ENCODE data around the gene DCAF11.
A peak's percentile ranks its signal among the peaks of the same experiment; 100 is the strongest.

Gene DCAF11

DNA sequence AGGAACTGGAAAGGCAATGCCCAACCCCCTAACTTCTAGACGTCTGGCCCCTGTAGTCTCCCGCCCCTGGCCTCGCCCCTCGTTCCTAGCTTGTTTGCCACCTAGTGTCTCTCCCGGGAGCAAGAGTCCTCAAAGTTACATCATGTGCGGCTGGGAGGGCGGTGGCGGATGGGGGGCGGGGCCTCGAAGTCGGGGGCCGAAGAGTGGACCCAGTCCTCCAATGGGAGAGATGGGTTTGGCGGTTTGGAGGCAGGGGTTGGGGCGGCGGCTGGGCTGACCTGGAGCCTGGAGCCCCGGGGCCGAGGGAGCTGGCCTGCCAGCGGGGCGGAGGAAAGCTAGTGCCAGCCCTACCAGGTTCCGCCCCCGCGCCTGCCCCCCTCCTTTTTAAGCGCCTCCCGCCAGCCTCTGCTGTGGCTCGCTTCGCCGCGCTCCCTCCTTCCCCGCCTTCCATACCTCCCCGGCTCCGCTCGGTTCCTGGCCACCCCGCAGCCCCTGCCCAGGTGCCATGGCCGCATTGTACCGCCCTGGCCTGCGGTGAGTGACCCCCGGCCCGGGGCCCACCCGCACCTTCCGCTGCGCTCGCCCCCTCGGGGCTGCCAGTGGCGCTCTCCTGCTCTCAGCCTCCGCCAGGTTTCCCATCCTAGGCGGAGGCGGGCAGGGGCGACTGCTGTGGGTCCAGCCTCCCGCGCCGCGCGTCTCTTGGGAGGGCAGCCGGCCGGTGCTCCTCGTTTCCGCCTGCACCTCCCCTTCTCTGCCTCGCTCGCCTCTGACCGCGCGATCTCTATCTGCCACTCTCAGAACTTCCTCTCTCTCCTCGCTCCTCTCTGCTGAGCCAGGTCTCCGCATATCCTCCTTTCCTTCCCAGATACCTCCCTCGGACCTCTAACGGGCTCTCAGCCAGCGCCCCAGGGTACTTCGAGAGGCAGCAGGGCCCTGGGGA is 20.4 kb upstream of the DCAF11 start, which contains the start of gene PCK2:
PCK2 (plus strand) TSS at position 411 of the 940 bp plus-strand sequence; CDS start at position 506, 95 bp downstream.
- TF ChIP-seq, protein P1, sequence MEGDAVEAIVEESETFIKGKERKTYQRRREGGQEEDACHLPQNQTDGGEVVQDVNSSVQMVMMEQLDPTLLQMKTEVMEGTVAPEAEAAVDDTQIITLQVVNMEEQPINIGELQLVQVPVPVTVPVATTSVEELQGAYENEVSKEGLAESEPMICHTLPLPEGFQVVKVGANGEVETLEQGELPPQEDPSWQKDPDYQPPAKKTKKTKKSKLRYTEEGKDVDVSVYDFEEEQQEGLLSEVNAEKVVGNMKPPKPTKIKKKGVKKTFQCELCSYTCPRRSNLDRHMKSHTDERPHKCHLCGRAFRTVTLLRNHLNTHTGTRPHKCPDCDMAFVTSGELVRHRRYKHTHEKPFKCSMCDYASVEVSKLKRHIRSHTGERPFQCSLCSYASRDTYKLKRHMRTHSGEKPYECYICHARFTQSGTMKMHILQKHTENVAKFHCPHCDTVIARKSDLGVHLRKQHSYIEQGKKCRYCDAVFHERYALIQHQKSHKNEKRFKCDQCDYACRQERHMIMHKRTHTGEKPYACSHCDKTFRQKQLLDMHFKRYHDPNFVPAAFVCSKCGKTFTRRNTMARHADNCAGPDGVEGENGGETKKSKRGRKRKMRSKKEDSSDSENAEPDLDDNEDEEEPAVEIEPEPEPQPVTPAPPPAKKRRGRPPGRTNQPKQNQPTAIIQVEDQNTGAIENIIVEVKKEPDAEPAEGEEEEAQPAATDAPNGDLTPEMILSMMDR (IDR thresholded peaks at IDR 0.05; ENCODE audit: control extremely low read depth, extremely low read depth, low read depth, missing control alignments), result no peak
- POLR2A ChIA-PET, result interaction anchor here (0.9 to 2.7 kb wide), 5 partner anchors 20 to 67 kb away, joined by 3 to 29 read pairs (median 5); partner anchors contain the start of genes DCAF11, IRF9, NRL and PSME1
- DNase-seq (ENCODE audit: extremely low spot score), result peak; percentile 91
- CTCF ChIA-PET, result interaction anchor here (0.8 to 13.9 kb wide), 13 partner anchors 11 to 337 kb away, joined by 3 to 246 read pairs (median 5); partner anchors contain the start of genes CARMIL3, CPNE6, DCAF11 and EMC9

DNA sequence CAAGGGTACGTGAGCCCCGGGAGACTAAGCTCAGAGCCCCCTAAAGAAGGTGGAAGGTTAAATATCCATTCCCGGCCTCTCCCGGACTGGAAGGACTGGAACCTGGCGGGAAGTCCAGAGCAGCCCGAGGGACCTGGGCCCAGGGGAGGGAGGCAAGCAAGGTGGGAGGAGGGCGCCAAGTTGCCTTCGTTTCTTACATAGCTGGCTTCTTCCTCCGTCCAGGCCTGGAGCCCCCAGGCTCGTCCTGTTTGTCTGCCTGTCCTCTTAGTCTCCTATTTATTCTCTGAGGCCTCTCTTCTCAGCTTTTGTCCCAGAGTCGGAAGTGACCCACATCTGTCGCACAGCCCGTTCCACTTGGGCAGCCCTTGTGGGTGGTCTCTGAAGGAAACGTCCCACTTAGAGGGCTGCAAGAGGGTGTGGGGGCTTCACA is 19.7 kb upstream of the DCAF11 start:
- ChIA-PET POLR2A (interaction anchor here (0.8 to 2.7 kb wide), 7 partner anchors 9 to 66 kb away, joined by 3 to 29 read pairs (median 5); partner anchors contain the start of genes DCAF11, EMC9, IRF9 and NRL), CTCF (interaction anchor here (0.8 to 13.9 kb wide), 11 partner anchors 10 to 337 kb away, joined by 3 to 246 read pairs (median 3); partner anchors contain the start of genes CARMIL3, DCAF11, EMC9 and MDP1)
- no peak for DNase-seq (ENCODE audit: extremely low spot score)
- TF ChIP-seq, protein P1 (IDR thresholded peaks at IDR 0.05; ENCODE audit: control extremely low read depth, extremely low read depth, low read depth, missing control alignments), result no peak

DNA sequence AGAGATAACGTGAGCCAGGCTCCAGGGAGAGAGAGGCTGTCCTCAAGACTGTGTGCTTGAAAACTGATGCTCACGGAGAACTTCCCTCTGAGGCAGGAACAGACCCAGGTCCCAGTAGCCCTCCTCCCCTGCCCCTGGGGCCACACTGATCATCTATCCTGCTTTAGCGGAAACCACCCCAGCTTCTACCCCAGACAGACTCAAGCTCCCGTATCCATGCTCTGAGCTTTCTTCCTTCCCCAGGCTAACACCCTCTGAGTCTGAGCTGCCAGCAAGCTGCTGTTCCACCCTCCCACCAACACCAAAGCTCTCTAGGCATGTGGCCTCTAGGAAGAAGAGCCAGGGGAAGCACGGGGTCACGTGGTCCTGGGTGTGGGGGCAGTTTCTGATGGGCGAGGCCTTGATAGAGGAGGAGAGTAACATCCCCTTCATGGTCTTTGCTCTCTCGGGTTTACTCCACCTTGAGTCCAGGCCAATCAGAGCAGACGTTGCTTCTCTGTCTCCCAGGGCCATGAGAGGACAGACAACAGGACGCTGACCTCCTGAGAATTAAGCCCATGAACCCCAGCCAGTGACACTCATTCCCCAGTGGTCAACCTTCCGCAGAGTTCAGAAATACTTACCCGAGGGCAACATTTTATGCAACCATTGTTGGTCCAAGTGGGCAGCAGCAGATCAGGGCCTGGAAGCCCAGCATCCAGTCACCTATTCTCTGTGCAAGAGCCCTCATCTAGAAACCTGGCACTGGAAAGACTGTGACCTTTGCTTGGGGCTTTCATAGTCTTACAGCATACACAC is 19.1 kb upstream of the DCAF11 start:
- ChIA-PET CTCF (interaction anchor here (0.8 to 13.9 kb wide), 11 partner anchors 10 to 336 kb away, joined by 3 to 246 read pairs (median 3); partner anchors contain the start of genes CARMIL3, DCAF11, EMC9 and MDP1), POLR2A (interaction anchor here (0.7 to 2.7 kb wide), 8 partner anchors 8 to 542 kb away, joined by 3 to 29 read pairs (median 5); partner anchors contain the start of genes DCAF11, EMC9, IRF9 and NRL)
- TF ChIP-seq, protein P1 (IDR thresholded peaks at IDR 0.05; ENCODE audit: control extremely low read depth, extremely low read depth, low read depth, missing control alignments), result no peak
- peak; percentile 94 for DNase-seq (ENCODE audit: extremely low spot score)

DNA sequence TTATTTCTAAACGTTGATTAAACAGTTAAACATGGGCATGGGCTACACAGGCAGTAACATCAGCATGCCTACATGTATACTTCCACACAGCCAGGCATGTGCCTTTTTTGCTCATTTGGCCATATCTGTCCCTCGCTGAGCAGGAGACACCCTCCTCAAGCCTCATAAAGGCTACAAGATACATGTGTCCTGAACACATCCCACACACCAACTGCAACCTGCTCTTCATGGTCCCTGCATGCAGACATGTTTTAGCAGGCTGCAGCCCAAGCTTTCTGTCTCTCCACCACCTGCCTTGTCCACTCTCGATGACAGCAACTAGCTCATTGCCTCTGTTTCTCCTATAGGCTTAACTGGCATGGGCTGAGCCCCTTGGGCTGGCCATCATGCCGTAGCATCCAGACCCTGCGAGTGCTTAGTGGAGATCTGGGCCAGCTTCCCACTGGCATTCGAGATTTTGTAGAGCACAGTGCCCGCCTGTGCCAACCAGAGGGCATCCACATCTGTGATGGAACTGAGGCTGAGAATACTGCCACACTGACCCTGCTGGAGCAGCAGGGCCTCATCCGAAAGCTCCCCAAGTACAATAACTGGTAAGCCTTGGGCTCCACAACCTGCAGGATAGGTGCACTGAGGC is 17.9 kb upstream of the DCAF11 start:
- CTCF ChIA-PET, result interaction anchor here (1.3 to 13.9 kb wide), 3 partner anchors 9 to 64 kb away, joined by 3 to 246 read pairs (median 3); no protein-coding TSS in a partner anchor
- POLR2A ChIA-PET, result interaction anchor here (0.9 kb wide), 1 partner anchor 18 kb away, joined by 3 read pairs; the partner anchor contains the start of gene DCAF11

DNA sequence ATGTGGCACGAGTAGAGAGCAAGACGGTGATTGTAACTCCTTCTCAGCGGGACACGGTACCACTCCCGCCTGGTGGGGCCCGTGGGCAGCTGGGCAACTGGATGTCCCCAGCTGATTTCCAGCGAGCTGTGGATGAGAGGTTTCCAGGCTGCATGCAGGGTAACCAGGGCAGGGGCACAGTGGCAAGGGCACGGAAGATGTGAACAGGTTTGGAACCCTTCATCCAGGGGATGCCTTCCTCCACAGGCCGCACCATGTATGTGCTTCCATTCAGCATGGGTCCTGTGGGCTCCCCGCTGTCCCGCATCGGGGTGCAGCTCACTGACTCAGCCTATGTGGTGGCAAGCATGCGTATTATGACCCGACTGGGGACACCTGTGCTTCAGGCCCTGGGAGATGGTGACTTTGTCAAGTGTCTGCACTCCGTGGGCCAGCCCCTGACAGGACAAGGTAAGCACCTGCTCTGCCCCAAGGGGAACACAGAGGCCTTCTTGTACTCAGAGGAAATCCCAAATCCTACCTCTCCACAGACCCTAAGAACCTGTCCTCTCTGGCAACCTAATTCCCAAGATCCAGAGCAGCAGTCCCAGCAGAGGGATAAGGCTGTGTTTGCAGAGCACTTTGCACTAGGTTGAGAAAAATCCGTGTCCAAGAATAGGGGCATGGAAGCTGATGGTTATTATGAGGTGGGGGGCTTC is 16.2 kb upstream of the DCAF11 start:
- CTCF ChIA-PET, result interaction anchor here (0.9 to 13.9 kb wide), 7 partner anchors 4 to 109 kb away, joined by 3 to 246 read pairs (median 5); partner anchors contain the start of gene PCK2
- POLR2A ChIA-PET, result no interaction called here
- no peak for DNase-seq (ENCODE audit: extremely low spot score)
- TF ChIP-seq, protein P1 (IDR thresholded peaks at IDR 0.05; ENCODE audit: control extremely low read depth, extremely low read depth, low read depth, missing control alignments), result no peak

More for the DNA sequence above, 17.9 kb upstream of the DCAF11 start:
- DNase-seq (ENCODE audit: extremely low spot score), result no peak
- TF ChIP-seq, protein P1 (IDR thresholded peaks at IDR 0.05; ENCODE audit: control extremely low read depth, extremely low read depth, low read depth, missing control alignments), result no peak
